MM.1S (cell line): ENCODE measurements around the gene LRRC32.

Experiments used
- CTCF ChIP-seq: fragments of 300-600 bp; sonication (generic); IDR thresholded peaks from 2 replicates; pipeline ENCODE4 v1.5.1; 2016; ENCODE audit warnings: antibody characterized with exemption, low read length, mixed read lengths
- EZH2 ChIP-seq: fragments of 300-600 bp; sonication (generic); optimal IDR thresholded peaks from 2 replicates; pipeline ENCODE3; 2017; ENCODE audit warnings: low read depth, mild to moderate bottlenecking, antibody characterized with exemption, low read length, mixed read lengths

- TF ChIP-seq CTCF (no peak), EZH2 (no peak)
Observed at GRCh38 chr11:76625472-76626186, 44.9 kb downstream of the LRRC32 start.
